GM12875 (cell line): Measurements from ENCODE around the gene DSCAML1.

Experiments
- H3K4me3 ChIP-seq: one replicate; pipeline ENCODE4 v1.5.1; 2011; ENCODE audit warnings: low read depth, low read length, control low read depth
- TF ChIP-seq, protein P1 (sequence below): IDR thresholded peaks from 2 replicates; pipeline ENCODE4 v1.5.1; 2011; ENCODE audit warnings: low read depth, mild to moderate bottlenecking, control low read depth, inconsistent platforms, low read length, moderate library complexity, borderline replicate concordance; ENCODE audit not compliant: insufficient read depth

The DSCAML1 gene

DNA sequence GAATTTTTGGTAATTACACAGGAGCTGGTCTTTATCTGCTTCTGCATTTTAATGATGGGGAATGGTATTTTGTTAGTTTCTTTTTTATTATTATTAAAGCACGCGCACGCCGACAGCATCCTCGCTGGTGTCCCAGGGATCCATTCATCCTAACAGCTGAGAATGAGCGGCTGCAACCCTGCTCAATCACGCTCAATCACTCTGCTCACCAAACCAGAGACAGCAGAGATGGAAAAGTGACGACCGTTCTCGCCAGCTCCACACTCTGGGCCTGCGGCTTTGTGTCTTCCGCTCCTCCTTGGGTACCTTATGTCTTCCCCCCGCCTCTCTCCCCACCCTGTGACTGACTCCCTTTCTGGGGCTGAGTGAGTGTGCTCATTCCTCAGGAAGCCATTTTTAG lies 84.5 kb downstream of the DSCAML1 start:
- TF ChIP-seq, protein P1, sequence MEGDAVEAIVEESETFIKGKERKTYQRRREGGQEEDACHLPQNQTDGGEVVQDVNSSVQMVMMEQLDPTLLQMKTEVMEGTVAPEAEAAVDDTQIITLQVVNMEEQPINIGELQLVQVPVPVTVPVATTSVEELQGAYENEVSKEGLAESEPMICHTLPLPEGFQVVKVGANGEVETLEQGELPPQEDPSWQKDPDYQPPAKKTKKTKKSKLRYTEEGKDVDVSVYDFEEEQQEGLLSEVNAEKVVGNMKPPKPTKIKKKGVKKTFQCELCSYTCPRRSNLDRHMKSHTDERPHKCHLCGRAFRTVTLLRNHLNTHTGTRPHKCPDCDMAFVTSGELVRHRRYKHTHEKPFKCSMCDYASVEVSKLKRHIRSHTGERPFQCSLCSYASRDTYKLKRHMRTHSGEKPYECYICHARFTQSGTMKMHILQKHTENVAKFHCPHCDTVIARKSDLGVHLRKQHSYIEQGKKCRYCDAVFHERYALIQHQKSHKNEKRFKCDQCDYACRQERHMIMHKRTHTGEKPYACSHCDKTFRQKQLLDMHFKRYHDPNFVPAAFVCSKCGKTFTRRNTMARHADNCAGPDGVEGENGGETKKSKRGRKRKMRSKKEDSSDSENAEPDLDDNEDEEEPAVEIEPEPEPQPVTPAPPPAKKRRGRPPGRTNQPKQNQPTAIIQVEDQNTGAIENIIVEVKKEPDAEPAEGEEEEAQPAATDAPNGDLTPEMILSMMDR, result no peak
- no peak overlapping the region for H3K4me3 ChIP-seq

DNA sequence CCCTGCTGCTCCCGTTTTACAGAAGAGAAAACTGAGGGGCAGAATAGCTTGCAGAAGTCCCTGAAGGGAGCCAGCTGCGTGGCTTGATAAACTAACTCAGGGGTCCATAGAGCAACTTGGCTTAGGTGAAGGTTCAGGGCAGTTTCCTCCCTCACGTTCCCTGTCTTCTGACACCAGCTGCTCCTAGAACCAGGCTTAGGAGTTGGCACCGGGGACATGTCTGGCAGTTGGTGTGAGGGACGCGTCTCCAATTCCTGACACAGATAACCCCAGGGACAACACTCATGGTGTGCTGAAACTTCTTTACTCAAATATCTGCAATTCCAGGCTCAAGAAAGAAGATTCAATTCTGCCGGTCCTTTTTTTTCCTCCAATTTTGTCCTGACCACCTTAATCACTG lies 85.7 kb downstream of the DSCAML1 start:
- no peak overlapping the region for H3K4me3 ChIP-seq
- TF ChIP-seq, protein P1, result no peak

DNA sequence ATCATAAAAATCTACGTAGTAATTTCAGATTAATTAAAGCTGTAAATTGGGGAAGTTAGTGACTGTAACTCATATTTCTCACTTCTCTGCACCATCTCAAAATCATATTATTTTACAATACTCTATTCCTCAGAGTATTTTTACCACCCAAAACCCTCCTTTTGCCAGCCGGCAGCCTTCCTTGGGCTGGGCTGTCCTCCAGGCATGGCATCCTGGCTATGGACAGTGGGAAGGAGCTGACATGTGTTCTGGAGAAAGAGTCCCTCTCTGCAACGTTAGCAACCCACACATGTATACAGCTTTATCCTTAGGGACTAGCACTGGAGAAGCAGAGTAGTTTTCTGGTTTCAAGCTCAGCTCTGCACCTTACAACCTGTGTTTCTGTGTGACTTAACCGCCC lies 86.8 kb downstream of the DSCAML1 start:
- TF ChIP-seq, protein P1, result no peak

DNA sequence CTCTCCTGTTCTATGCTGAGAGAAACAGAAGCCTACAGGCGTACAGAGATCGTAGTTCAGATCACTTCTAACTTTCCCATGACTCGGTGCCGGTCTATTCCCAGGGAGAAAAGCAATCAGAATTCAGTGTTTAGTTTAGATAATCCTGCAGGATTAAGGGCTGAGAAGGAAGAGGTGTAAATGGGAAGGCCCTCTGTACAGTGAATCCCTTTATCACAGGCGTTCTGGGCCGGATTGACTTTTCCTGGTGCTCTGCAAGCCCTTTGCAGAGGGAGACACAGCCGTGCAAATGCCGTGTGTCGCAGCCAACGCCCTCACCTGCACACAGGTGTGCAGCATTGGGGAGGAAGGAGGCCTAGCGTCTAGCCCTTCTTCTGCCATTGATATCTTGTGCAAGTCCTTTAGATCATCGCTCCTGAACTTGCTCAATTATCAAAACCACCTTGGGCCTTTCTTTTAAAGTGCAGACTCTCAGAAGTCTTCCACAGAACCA lies 90.6 kb downstream of the DSCAML1 start:
- no peak overlapping the region for H3K4me3 ChIP-seq
- TF ChIP-seq, protein P1, result no peak

More for the DNA sequence above, 86.8 kb downstream of the DSCAML1 start:
- H3K4me3 ChIP-seq, result no peak overlapping the region

DNA sequence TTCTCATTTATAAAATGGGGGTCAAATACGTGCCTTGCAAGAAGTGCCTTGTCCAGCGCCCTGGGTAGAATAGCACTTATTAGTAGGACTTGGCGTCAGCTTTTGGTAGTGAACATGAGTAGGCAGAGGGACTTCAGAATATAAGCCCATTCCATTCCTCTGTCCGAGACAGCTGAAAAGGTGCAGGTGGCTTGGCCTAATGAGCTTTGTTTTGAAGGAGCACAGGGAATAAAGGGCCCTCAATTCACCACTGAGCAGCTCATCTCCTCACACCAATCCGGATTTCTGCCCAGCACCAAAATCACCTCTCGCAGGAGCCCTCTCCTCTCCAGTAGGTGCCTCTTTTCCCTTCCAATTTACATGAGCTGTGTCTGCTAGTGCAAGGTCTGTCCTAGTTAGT lies 91.2 kb downstream of the DSCAML1 start:
- TF ChIP-seq, protein P1, result no peak
- no peak overlapping the region for H3K4me3 ChIP-seq

DNA sequence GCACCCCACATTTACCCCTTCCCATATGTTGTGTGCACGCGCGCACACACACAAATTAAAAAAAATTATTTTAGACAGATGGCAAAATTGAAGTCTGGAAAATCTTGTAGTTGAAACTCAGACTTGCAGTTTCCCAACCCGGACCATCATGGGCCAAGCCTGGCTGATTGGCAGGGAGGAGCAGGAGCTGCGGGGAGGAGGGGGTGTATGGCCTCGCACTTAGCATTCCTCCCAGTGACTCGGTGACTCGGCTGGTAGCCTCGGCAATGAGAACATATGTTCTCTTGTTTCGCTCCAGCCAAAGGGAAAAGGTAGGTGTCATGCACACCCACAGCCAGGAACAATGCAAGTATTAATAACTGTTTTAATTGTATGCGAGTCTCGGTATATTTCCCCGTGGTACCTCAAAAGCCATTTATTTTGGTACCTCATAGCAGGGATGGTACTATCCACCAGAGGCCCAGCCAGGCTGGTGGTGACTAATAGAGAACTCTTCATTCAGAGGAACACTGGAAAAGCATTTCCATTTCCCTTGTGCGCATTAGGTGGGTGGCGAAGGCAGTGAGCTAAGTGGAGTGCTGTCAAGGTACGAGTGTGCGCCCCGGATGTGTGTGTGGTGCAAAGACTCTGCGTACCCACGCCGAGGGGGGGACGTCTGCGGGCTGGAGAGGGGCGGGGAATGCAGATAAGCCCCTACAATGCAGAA lies 92.5 kb downstream of the DSCAML1 start:
- H3K4me3 ChIP-seq, result no peak overlapping the region

More for the DNA sequence above, 92.5 kb downstream of the DSCAML1 start:
- TF ChIP-seq, protein P1, result no peak
